Articular chondrocyte of knee joint (primary cell): Measurements from ENCODE around the gene WNT8A. TPM values are rescaled to one million over a fixed set of nuclear protein-coding genes. Genes with fewer than 3 reads are reported as not detected.

Experiments used
- small RNA-seq: library from RNA; depleted of rRNA; stranded (forward); fragments of <200 nt; gene quantifications from one replicate; pipeline ENCODE3, GENCODE V24; 2012
- total RNA-seq: library from RNA; depleted of rRNA; stranded (reverse); fragments of >200 nt; gene quantifications from 2 replicates; pipeline ENCODE4 v1.2.3, GENCODE V29; 2012

WNT8A gene, protein sequence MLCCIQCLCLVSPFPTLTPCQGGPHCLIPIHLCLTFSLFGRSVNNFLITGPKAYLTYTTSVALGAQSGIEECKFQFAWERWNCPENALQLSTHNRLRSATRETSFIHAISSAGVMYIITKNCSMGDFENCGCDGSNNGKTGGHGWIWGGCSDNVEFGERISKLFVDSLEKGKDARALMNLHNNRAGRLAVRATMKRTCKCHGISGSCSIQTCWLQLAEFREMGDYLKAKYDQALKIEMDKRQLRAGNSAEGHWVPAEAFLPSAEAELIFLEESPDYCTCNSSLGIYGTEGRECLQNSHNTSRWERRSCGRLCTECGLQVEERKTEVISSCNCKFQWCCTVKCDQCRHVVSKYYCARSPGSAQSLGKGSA
- total RNA-seq, result not detected in 2 replicates

DNA sequence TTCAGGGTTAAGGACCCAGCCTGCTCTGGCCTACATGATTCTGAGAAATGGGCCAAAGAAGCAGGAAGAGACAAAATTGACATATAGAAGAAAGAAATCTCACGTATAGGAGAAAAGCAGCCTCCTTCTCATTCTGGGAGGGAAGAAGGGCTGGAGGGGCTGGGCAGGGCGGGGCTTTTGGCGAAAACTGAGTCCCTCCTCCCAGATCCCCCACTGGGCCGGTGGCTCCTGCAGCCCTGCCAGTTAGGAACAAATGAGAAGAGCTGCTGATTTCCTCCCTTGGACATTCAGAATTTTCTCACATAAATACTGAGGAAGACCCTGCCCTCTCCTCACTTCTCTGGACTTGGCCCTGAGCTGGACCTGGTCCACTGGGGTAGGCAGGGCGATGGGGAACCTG is at the start of gene WNT8A:
Gene WNT8A, plus strand, starts transcription at position 332 of the 400 bp plus-strand sequence. CDS start 95 bp downstream, outside the sequence.

DNA sequence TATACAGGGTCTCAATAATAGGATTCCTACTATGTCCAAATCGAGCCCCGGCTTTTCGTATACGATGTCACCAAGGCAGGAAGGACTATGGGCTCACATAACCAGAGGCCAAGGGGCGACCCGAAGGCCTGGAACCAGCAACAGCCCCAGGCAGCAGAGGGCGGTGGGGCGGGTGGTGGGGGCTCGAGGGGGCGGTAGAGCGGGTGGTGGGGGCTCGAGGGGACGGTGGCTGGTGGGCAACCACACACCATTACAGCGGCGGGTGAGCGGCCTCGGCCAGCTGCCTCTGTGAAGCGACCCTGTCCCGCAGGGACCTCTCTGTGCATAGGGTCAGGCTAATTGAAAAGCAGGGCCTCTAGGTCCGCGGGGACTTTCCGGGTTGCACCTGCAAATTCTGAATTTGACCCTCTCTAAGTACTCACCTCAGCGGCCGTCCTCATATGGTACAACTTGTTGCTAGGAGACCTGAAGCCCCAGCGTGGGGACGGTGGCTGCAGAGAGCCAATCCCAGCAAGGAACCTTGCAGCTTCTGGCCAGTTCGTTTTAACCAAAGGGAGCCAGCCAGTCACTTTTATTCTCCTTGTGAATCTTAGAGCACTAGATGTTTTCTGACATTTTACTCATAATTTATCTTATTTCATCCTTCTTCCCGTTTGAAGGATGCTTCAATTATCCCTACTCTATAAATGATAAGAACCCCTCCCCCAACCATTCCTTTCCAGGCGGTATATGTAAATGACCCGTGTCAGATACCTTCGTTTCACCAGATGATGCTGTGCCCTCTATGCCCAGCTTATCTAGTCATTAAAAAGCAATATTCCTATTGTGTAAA is 55.3 kb downstream of the WNT8A start, which contains the start of gene NME5:
Gene NME5, minus strand, starts transcription at position 480 of the 832 bp plus-strand sequence. CDS start 648 bp downstream, outside the sequence.

Small RNAs within 50 kb of the gene (small RNA-seq; reads per million reads assigned to genes)
- gene RNU6-1148P, result not detected
- not detected for gene RNU6-460P
- gene RNU6-888P, result not detected

Other genes starting within 250 kb of the WNT8A start
- gene MYOT, start 216.2 kb upstream of the WNT8A start, total RNA-seq, result not detected in 2 replicates
- gene PKD2L2, start 194.6 kb upstream of the WNT8A start, total RNA-seq, result 0.13 TPM in 1 of 2 replicates, not detected in the other
- 56.6 and 59.3 TPM in 2 replicates for gene FAM13B, start 51.0 kb upstream of the WNT8A start, total RNA-seq
- 11.1 and 11.5 TPM in 2 replicates for gene NME5, start 55.4 kb downstream of the WNT8A start, total RNA-seq
- 61.4 and 63.9 TPM in 2 replicates for gene BRD8, start 94.6 kb downstream of the WNT8A start, total RNA-seq
- gene KIF20A, start 95.1 kb downstream of the WNT8A start, total RNA-seq, result 31.6 and 47.7 TPM in 2 replicates
- gene CDC23, start 129.3 kb downstream of the WNT8A start, total RNA-seq, result 32.6 and 34.2 TPM in 2 replicates
- gene GFRA3, start 190.6 kb downstream of the WNT8A start, total RNA-seq, result not detected in 2 replicates
- gene CDC25C, start 247.8 kb downstream of the WNT8A start, total RNA-seq, result 3.4 and 5.9 TPM in 2 replicates